SKM-1 treated with dmso at 0.1 percent for 144 hours (cell line): ENCODE results near the gene ARMC9.

Experiments used
- DNase-seq: peaks from one replicate; lab custom pipeline; 2025; ENCODE audit not compliant: unreplicated experiment; lab: John Stamatoyannopoulos, UW

The ARMC9 gene

DNA sequence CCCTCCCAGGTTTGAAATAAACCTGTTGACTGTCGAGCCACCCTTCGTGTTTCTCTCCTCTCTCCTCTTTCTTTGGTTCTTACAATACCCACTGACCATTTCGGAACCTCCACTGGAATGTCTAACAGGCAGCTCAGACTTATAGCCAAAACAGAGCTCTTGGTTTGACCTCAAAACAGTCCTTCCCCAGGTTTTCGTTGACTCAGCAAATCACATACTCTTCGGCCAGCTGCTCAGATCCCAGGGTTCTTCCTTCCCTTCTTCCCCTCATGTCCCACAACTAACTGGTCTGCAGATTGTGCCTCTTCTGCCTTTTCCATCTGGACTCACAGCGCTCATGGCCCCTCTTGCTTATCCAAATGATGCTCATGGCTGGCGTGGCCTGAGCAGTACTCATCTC lies 4.7 kb downstream of the ARMC9 start:
- DNase-seq = no peak

- no peak for DNase-seq
These were observed 5.7 kb downstream of the ARMC9 start for GRCh38 chr2:231204146-231204545.

GRCh38 chr2:231204581-231204980 lies 6.2 kb downstream of the ARMC9 start:
- no peak for DNase-seq

- no peak for DNase-seq
These were observed 9.3 kb downstream of the ARMC9 start for GRCh38 chr2:231207734-231208133.

GRCh38 chr2:231210782-231211181 lies 12.4 kb downstream of the ARMC9 start:
- DNase-seq = no peak

- no peak for DNase-seq
These were observed 13.1 kb downstream of the ARMC9 start for GRCh38 chr2:231211486-231211885.

- DNase-seq = no peak
These were observed 14.0 kb downstream of the ARMC9 start for GRCh38 chr2:231212329-231212845.

- DNase-seq = no peak
These were observed 15.7 kb downstream of the ARMC9 start for GRCh38 chr2:231213931-231214642.

- DNase-seq = no peak
These were observed 19.9 kb downstream of the ARMC9 start for GRCh38 chr2:231218366-231218765.

GRCh38 chr2:231219289-231219688 lies 20.9 kb downstream of the ARMC9 start:
- no peak for DNase-seq

- DNase-seq = no peak
These were observed 23.3 kb downstream of the ARMC9 start for GRCh38 chr2:231221761-231222160.

- DNase-seq = no peak
These were observed 24.0 kb downstream of the ARMC9 start for GRCh38 chr2:231222318-231223000.

DNA sequence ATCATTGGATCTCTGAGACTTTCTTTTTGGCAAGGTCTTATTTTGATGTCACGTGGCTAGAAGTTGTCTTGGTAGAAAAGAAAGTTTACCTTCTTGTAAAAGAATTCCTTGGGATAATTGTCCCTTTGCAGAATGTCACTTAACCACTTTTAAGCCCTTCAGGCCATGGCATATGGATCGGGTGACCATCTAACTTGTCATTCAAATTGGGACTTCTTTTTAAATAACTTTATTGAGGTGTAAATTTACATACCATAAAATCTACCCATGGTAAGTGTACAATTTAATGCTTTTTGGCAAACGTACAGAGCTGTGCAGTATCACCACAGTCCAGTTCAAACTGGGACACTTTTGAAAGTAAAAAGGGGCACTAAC lies 24.6 kb downstream of the ARMC9 start:
- DNase-seq = no peak

- no peak for DNase-seq
These were observed 25.1 kb downstream of the ARMC9 start for GRCh38 chr2:231223458-231223976.

GRCh38 chr2:231227310-231228162 lies 29.1 kb downstream of the ARMC9 start:
- DNase-seq = peak; percentile 80

- no peak for DNase-seq
These were observed 29.8 kb downstream of the ARMC9 start for GRCh38 chr2:231228223-231228622.

- no peak for DNase-seq
These were observed 30.6 kb downstream of the ARMC9 start for GRCh38 chr2:231228974-231229529.

DNA sequence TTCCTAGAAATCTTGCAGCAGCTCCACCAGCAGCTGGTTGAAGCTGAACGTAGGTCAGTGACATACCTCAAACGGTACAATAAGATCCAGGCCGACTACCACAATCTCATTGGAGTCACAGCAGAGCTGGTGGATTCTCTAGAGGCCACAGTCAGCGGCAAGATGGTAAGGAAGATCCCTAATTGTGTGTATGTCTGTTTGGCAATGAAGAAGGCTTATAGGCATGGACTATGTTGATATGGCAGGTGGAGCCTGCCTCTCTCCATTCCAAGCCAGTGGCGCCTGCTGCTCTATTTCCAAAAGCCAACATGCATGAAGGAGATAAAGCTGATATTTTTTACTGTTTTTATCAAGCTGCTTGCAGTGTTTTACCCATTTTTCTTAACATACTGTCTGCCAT lies 36.8 kb downstream of the ARMC9 start:
- DNase-seq = no peak

DNA sequence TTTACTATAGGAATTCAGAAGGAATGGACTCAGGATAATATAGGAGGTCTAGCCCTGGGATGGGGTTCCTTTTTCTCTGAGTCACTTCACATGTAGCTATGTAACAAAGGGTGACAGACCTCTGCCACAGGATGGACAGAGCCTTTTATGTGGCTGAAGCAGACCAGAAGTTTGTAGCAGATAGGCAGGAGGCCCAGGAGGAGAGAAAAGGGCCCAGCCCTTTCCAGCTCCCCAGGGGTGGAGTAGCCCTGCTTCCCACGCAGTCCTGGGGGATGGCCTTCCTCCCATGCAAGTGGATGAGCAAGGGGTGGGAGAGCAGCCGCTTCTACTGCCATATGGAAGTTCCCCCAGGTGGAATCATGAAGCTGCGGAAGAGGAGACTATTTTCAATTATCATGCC lies 40.3 kb downstream of the ARMC9 start:
- no peak for DNase-seq

- no peak for DNase-seq
These were observed 41.3 kb downstream of the ARMC9 start for GRCh38 chr2:231239751-231240150.
